Stimulated activated CD4-positive, alpha-beta T cell treated with anti-CD3 and anti-CD28 coated beads, Interleukin-15, amount 100 ng/mL, for 1 hour (primary cell): Measurements from ENCODE around the gene RNF167.

ENCODE experiments used
- DNase-seq, 2 donors: peaks; one replicate each; pipeline ENCODE4 v3.0.0-alpha.2; 2020; ENCODE audit warnings: low read depth in 1 of 2, low spot score in 1 of 2

RNF167 gene

GRCh38 chr17:4951486-4951885 lies 11.4 kb downstream of the RNF167 start:
- DNase-seq: no peak

GRCh38 chr17:4953451-4953961 lies 13.4 kb downstream of the RNF167 start:
- no peak for DNase-seq

- DNase-seq: no peak
Observed at GRCh38 chr17:4955091-4955490, 15.0 kb downstream of the RNF167 start.

- DNase-seq: no peak
Observed at GRCh38 chr17:4956493-4957061, 16.5 kb downstream of the RNF167 start.

GRCh38 chr17:4958102-4958501 lies 18.0 kb downstream of the RNF167 start:
- no peak for DNase-seq

GRCh38 chr17:4959261-4959965 lies 19.3 kb downstream of the RNF167 start:
- DNase-seq: no peak

GRCh38 chr17:4960279-4960922 lies 20.3 kb downstream of the RNF167 start:
- no peak for DNase-seq

GRCh38 chr17:4965311-4965986 lies 25.4 kb downstream of the RNF167 start:
- DNase-seq: no peak

- DNase-seq: peak; percentile 75 to 89
Observed at GRCh38 chr17:4966844-4967538, 26.9 kb downstream of the RNF167 start.

- DNase-seq: peak; percentile 86 to 93
Observed at GRCh38 chr17:4967539-4968485, 27.7 kb downstream of the RNF167 start, which contains the start of gene SPAG7. Gene SPAG7, minus strand, starts transcription at chr17:4967817. Its CDS starts 13 bp downstream, at chr17:4967804.

- no peak for DNase-seq
Observed at GRCh38 chr17:4968486-4969046, 28.5 kb downstream of the RNF167 start.

GRCh38 chr17:4969047-4969550 lies 29.0 kb downstream of the RNF167 start:
- no peak for DNase-seq

GRCh38 chr17:4969551-4970173 lies 29.6 kb downstream of the RNF167 start:
- DNase-seq: no peak

- DNase-seq: no peak
Observed at GRCh38 chr17:4970273-4970672, 30.2 kb downstream of the RNF167 start.

- DNase-seq: no peak
Observed at GRCh38 chr17:4971826-4972225, 31.8 kb downstream of the RNF167 start.

GRCh38 chr17:4972322-4972721 lies 32.3 kb downstream of the RNF167 start:
- DNase-seq: no peak

GRCh38 chr17:4972752-4973151 lies 32.7 kb downstream of the RNF167 start:
- no peak for DNase-seq

- no peak for DNase-seq
Observed at GRCh38 chr17:4973256-4974114, 33.4 kb downstream of the RNF167 start.
